ENCODE measurements around the gene QKI. TPM values are rescaled to one million over a fixed set of nuclear protein-coding genes. Genes with fewer than 3 reads are reported as not detected.

Gene QKI
- total RNA-seq, 1 donor from 2014 or later = 88.4 TPM

GRCh38 chr6:163461696-163462095 lies 47.2 kb downstream of the QKI start:
- Mint-ChIP-seq H3K27ac (no peak overlapping the region), H3K36me3 (ENCODE audit: insufficient read depth) (peaks cover 18% of the 10 kb centered on the region), H3K4me3 (ENCODE audit: low read depth) (no peak overlapping the region), H3K4me1 (ENCODE audit: low read depth) (peaks cover 2% of the 10 kb centered on the region), H3K27me3 (no peaks in the 10 kb centered on the region), H3K9me3 (ENCODE audit: low read depth) (peaks cover 4% of the 10 kb centered on the region)
- TF ChIP-seq CTCF (IDR thresholded peaks at IDR 0.05; ENCODE audit: unreplicated experiment) = no peak
- no peak for DNase-seq (ENCODE audit: low spot score, unreplicated experiment)

GRCh38 chr6:163463180-163463579 lies 48.7 kb downstream of the QKI start:
- no peak overlapping the region for H3K27ac Mint-ChIP-seq
- peaks cover 2% of the 10 kb centered on the region for H3K4me1 Mint-ChIP-seq (ENCODE audit: low read depth)
- no peaks in the 10 kb centered on the region for H3K27me3 Mint-ChIP-seq
- DNase-seq (ENCODE audit: low spot score, unreplicated experiment) = no peak
- H3K9me3 Mint-ChIP-seq (ENCODE audit: low read depth) = peaks cover 5% of the 10 kb centered on the region
- peaks cover 23% of the 10 kb centered on the region for H3K36me3 Mint-ChIP-seq (ENCODE audit: insufficient read depth)
- no peak for TF ChIP-seq CTCF (IDR thresholded peaks at IDR 0.05; ENCODE audit: unreplicated experiment)
- H3K4me3 Mint-ChIP-seq (ENCODE audit: low read depth) = no peak overlapping the region

- H3K4me1 Mint-ChIP-seq (ENCODE audit: low read depth) = peaks cover 2% of the 10 kb centered on the region
- TF ChIP-seq CTCF (IDR thresholded peaks at IDR 0.05; ENCODE audit: unreplicated experiment) = no peak
- H3K27me3 Mint-ChIP-seq = no peaks in the 10 kb centered on the region
- no peak for DNase-seq (ENCODE audit: low spot score, unreplicated experiment)
- peaks cover 7% of the 10 kb centered on the region for H3K9me3 Mint-ChIP-seq (ENCODE audit: low read depth)
- H3K27ac Mint-ChIP-seq = no peak overlapping the region
- no peak overlapping the region for H3K4me3 Mint-ChIP-seq (ENCODE audit: low read depth)
- H3K36me3 Mint-ChIP-seq (ENCODE audit: insufficient read depth) = peaks cover 27% of the 10 kb centered on the region
These were observed 49.3 kb downstream of the QKI start for GRCh38 chr6:163463795-163464194.

GRCh38 chr6:163466839-163467390 lies 52.4 kb downstream of the QKI start:
- Mint-ChIP-seq H3K27ac (peak overlapping the region; percentile 76), H3K36me3 (ENCODE audit: insufficient read depth) (peaks cover 52% of the 10 kb centered on the region), H3K4me3 (ENCODE audit: low read depth) (no peak overlapping the region), H3K27me3 (no peaks in the 10 kb centered on the region), H3K4me1 (ENCODE audit: low read depth) (no peaks in the 10 kb centered on the region), H3K9me3 (ENCODE audit: low read depth) (peaks cover 34% of the 10 kb centered on the region)
- no peak for DNase-seq (ENCODE audit: low spot score, unreplicated experiment)
- TF ChIP-seq CTCF (IDR thresholded peaks at IDR 0.05; ENCODE audit: unreplicated experiment) = no peak

- H3K27me3 Mint-ChIP-seq = no peaks in the 10 kb centered on the region
- no peak overlapping the region for H3K4me3 Mint-ChIP-seq (ENCODE audit: low read depth)
- peaks cover 1% of the 10 kb centered on the region for H3K4me1 Mint-ChIP-seq (ENCODE audit: low read depth)
- peaks cover 40% of the 10 kb centered on the region for H3K9me3 Mint-ChIP-seq (ENCODE audit: low read depth)
- peaks cover 59% of the 10 kb centered on the region for H3K36me3 Mint-ChIP-seq (ENCODE audit: insufficient read depth)
- DNase-seq (ENCODE audit: low spot score, unreplicated experiment) = no peak
- peak overlapping the region; percentile 43 for H3K27ac Mint-ChIP-seq
- TF ChIP-seq CTCF (IDR thresholded peaks at IDR 0.05; ENCODE audit: unreplicated experiment) = no peak
These were observed 54.2 kb downstream of the QKI start for GRCh38 chr6:163468738-163469137.

Data from progenitor cell of endocrine pancreas (in vitro differentiated cells).